ENCODE measurements around the gene CORO6. TPM values are rescaled to one million over a fixed set of nuclear protein-coding genes. Genes with fewer than 3 reads are reported as not detected.

Gene CORO6
- total RNA-seq, 1 experiment from 2014 or later, result 2.8 TPM

- TF ChIP-seq, protein P1, sequence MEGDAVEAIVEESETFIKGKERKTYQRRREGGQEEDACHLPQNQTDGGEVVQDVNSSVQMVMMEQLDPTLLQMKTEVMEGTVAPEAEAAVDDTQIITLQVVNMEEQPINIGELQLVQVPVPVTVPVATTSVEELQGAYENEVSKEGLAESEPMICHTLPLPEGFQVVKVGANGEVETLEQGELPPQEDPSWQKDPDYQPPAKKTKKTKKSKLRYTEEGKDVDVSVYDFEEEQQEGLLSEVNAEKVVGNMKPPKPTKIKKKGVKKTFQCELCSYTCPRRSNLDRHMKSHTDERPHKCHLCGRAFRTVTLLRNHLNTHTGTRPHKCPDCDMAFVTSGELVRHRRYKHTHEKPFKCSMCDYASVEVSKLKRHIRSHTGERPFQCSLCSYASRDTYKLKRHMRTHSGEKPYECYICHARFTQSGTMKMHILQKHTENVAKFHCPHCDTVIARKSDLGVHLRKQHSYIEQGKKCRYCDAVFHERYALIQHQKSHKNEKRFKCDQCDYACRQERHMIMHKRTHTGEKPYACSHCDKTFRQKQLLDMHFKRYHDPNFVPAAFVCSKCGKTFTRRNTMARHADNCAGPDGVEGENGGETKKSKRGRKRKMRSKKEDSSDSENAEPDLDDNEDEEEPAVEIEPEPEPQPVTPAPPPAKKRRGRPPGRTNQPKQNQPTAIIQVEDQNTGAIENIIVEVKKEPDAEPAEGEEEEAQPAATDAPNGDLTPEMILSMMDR (IDR thresholded peaks at IDR 0.05; ENCODE audit: insufficient read depth in 1 of 2, low read depth in 1 of 2, low read length in 1 of 2, severe bottlenecking in 1 of 2, unreplicated experiment in 1 of 2), result no peak
- no peak overlapping the region for H3K4me3 Mint-ChIP-seq (ENCODE audit: unreplicated experiment)
- H3K4me1 ChIP-seq, result peaks cover 5% of the 10 kb centered on the region; the same call in 1 of the 2 replicates
- no peak overlapping the region for H3K4me3 ChIP-seq (ENCODE audit: low read depth, low read length)
- H3K9me3 Mint-ChIP-seq (ENCODE audit: unreplicated experiment), result no peaks in the 10 kb centered on the region
- CTCF ChIA-PET, result no interaction called here
- no peaks in the 10 kb centered on the region for H3K27me3 ChIP-seq (replicated peaks; ENCODE audit: control insufficient read depth, insufficient read depth, low read length)
- no peaks in the 10 kb centered on the region for H3K9me3 ChIP-seq
- H3K27ac Mint-ChIP-seq (ENCODE audit: unreplicated experiment), result no peak overlapping the region
- H3K36me3 ChIP-seq (ENCODE audit: control insufficient read depth, insufficient read depth, low read length), result 0 out of 2 replicates have a peak, but pooled peaks cover 2% of the 10 kb centered on the region
- no TSS peak for BruUV-seq (replicated peaks)
- intact Hi-C loops (cut with micrococcal nuclease; ENCODE audit: unreplicated experiment), result no loop called here
- DNase-seq, result no peak
- POLR2A ChIA-PET, result no interaction called here
- H3K36me3 Mint-ChIP-seq (ENCODE audit: insufficient read depth, unreplicated experiment), result peaks cover 23% of the 10 kb centered on the region
- no peaks in the 10 kb centered on the region for H3K27me3 Mint-ChIP-seq (ENCODE audit: insufficient read depth, unreplicated experiment)
- peaks cover 6% of the 10 kb centered on the region for H3K4me1 Mint-ChIP-seq (ENCODE audit: low read depth, unreplicated experiment)
Measured at GRCh38 chr17:29627951-29628350, 5.2 kb upstream of the CORO6 start.

- Mint-ChIP-seq H3K27me3 (ENCODE audit: insufficient read depth, unreplicated experiment) (no peaks in the 10 kb centered on the region), H3K4me1 (ENCODE audit: low read depth, unreplicated experiment) (peaks cover 7% of the 10 kb centered on the region), H3K4me3 (ENCODE audit: unreplicated experiment) (no peak overlapping the region), H3K36me3 (ENCODE audit: insufficient read depth, unreplicated experiment) (peaks cover 13% of the 10 kb centered on the region), H3K9me3 (ENCODE audit: unreplicated experiment) (no peaks in the 10 kb centered on the region), H3K27ac (ENCODE audit: unreplicated experiment) (no peak overlapping the region)
- TF ChIP-seq, protein P1 (IDR thresholded peaks at IDR 0.05; ENCODE audit: insufficient read depth in 1 of 2, low read depth in 1 of 2, low read length in 1 of 2, severe bottlenecking in 1 of 2, unreplicated experiment in 1 of 2), result no peak
- Histone ChIP-seq H3K4me1 (peaks cover 5% of the 10 kb centered on the region; the same call in 1 of the 2 replicates), H3K27me3 (replicated peaks; ENCODE audit: control insufficient read depth, insufficient read depth, low read length) (no peaks in the 10 kb centered on the region), H3K9me3 (no peaks in the 10 kb centered on the region), H3K4me3 (ENCODE audit: low read depth, low read length) (no peak overlapping the region), H3K36me3 (ENCODE audit: control insufficient read depth, insufficient read depth, low read length) (0 out of 2 replicates have a peak, but pooled peaks cover 2% of the 10 kb centered on the region)
- no TSS peak for BruUV-seq (replicated peaks)
- intact Hi-C loops (cut with micrococcal nuclease; ENCODE audit: unreplicated experiment), result no loop called here
- POLR2A ChIA-PET, result no interaction called here
- CTCF ChIA-PET, result interaction anchor here (0.6 to 2.2 kb wide), 4 partner anchors 9 to 501 kb away, joined by 3 to 15 read pairs (median 4); no protein-coding TSS in a partner anchor
- no peak for DNase-seq
Measured at GRCh38 chr17:29625037-29625750, 2.5 kb upstream of the CORO6 start.

GRCh38 chr17:29624586-29624985, 1.9 kb upstream of the CORO6 start:
- Histone ChIP-seq H3K27me3 (replicated peaks; ENCODE audit: control insufficient read depth, insufficient read depth, low read length) (no peaks in the 10 kb centered on the region), H3K4me3 (ENCODE audit: low read depth, low read length) (no peak overlapping the region), H3K9me3 (no peaks in the 10 kb centered on the region), H3K4me1 (peaks cover 5% of the 10 kb centered on the region; the same call in 1 of the 2 replicates), H3K36me3 (ENCODE audit: control insufficient read depth, insufficient read depth, low read length) (0 out of 2 replicates have a peak, but pooled peaks cover 2% of the 10 kb centered on the region)
- H3K36me3 Mint-ChIP-seq (ENCODE audit: insufficient read depth, unreplicated experiment), result peaks cover 13% of the 10 kb centered on the region
- no TSS peak for BruUV-seq (replicated peaks)
- TF ChIP-seq, protein P1 (IDR thresholded peaks at IDR 0.05; ENCODE audit: insufficient read depth in 1 of 2, low read depth in 1 of 2, low read length in 1 of 2, severe bottlenecking in 1 of 2, unreplicated experiment in 1 of 2), result no peak
- peaks cover 7% of the 10 kb centered on the region for H3K4me1 Mint-ChIP-seq (ENCODE audit: low read depth, unreplicated experiment)
- ChIA-PET POLR2A (no interaction called here), CTCF (interaction anchor here (0.7 to 2.2 kb wide), 3 partner anchors 8 to 154 kb away, joined by 3 to 15 read pairs (median 4); no protein-coding TSS in a partner anchor)
- no peak overlapping the region for H3K27ac Mint-ChIP-seq (ENCODE audit: unreplicated experiment)
- H3K27me3 Mint-ChIP-seq (ENCODE audit: insufficient read depth, unreplicated experiment), result no peaks in the 10 kb centered on the region
- no peak for DNase-seq
- no peaks in the 10 kb centered on the region for H3K9me3 Mint-ChIP-seq (ENCODE audit: unreplicated experiment)
- intact Hi-C loops (cut with micrococcal nuclease; ENCODE audit: unreplicated experiment), result no loop called here
- no peak overlapping the region for H3K4me3 Mint-ChIP-seq (ENCODE audit: unreplicated experiment)

Data from Caco-2 (cell line).